GOT3 (cell line): ENCODE results near the gene CYP2C9.

Experiments
- DNase-seq: peaks from one replicate; lab custom pipeline; 2025; ENCODE audit warnings: mixed read lengths; lab: John Stamatoyannopoulos, UW

CYP2C9 gene

DNA sequence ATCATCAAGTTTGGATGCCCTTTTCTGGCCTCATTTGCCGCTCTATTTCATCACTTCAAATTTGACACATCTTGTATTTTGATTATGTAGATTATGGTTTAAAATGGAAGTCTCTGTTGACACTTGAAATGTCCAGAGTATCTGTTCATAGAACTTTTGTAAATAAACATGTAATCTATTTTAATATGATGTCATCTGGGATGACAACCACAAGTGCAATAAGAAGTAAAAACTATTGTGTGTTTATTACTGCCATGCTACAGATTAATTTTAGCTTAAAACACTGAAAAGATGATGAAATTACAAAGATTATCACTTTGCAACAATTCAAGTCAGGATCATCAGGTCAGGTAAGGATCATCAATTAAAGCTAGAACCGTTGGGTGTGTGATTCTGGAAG lies 100.8 kb downstream of the CYP2C9 start:
- DNase-seq = no peak
